Endothelial cell of umbilical vein (primary cell): ENCODE results near the gene KRTAP21-1. TPM values are rescaled to one million over a fixed set of nuclear protein-coding genes. Genes with fewer than 3 reads are reported as not detected.

Experiments used
- BruUV-seq: library from RNA; stranded (reverse); fragments of 400-500 nt; replicated peaks from 2 replicates; lab custom pipeline; 2021; lab: Mats Ljungman, UMichigan
- CTCF ChIA-PET: fragments of 300-600, 350-600 bp; sonication (Branson Sonifier 250); formaldehyde crosslinking; loops from one replicate; lab custom pipeline; 2021; ENCODE audit warnings: antibody characterized with exemption, inconsistent platforms; lab: Charles Lee
- POLR2A ChIA-PET: fragments of 300-600, 350-600 bp; sonication (Branson Sonifier 250); formaldehyde crosslinking; loops from one replicate; lab custom pipeline; 2021; ENCODE audit warnings: antibody characterized with exemption, inconsistent platforms; lab: Charles Lee
- DNase-seq: peaks from one replicate; pipeline ENCODE4 v3.0.0-alpha.2; 2011; ENCODE audit warnings: low read depth, low spot score
- FAIRE-seq: peaks from 2 replicates; lab custom pipeline; 2011; peaks lifted over from hg19 to GRCh38; lab: Jason Lieb, UNC
- H2AFZ ChIP-seq: 2 replicates; pipeline ENCODE4 v1.6.0; 2012; ENCODE audit warnings: low read depth, low read length, control low read depth, inconsistent platforms
- H3K27ac ChIP-seq: 2 replicates; pipeline ENCODE4 v1.5.1; 2011; ENCODE audit warnings: low read depth, mild to moderate bottlenecking, control low read depth, low read length, moderate library complexity; ENCODE audit not compliant: insufficient read depth
- H3K27me3 ChIP-seq, 2 experiments: 2 replicates each; pipeline versions ENCODE4 v1.6.0 to v1.6.1; 2011; ENCODE audit warnings: low read length in 2 of 2, mixed read lengths in 1 of 2; ENCODE audit not compliant: control insufficient read depth in 2 of 2, insufficient read depth in 2 of 2
- H3K36me3 ChIP-seq, 2 experiments: 2 replicates in 1 of 2; 3 replicates in 1 of 2; pipeline ENCODE4 v1.5.1; 2011; ENCODE audit warnings: low read length in 2 of 2, mild to moderate bottlenecking in 1 of 2, moderate library complexity in 1 of 2; ENCODE audit not compliant: control insufficient read depth in 2 of 2, insufficient read depth in 2 of 2; ENCODE audit errors: extremely low read depth in 1 of 2
- H3K4me1 ChIP-seq: 3 replicates; pipeline ENCODE4 v1.5.1; 2011; ENCODE audit warnings: mild to moderate bottlenecking, low read length; ENCODE audit not compliant: control insufficient read depth, insufficient read depth; ENCODE audit errors: extremely low read depth
- H3K4me2 ChIP-seq: 2 replicates; pipeline ENCODE4 v1.6.1; 2011; ENCODE audit warnings: low read length, control low read depth, mixed read lengths; ENCODE audit not compliant: insufficient read depth
- H3K4me3 ChIP-seq, 3 experiments: fragments of 200-600 bp in 1 of 3; sonication (generic), shearing (Covaris generic) in 1 of 3; replicated peaks in 1 of 3; 2 replicates each; pipeline ENCODE4 v1.5.1; 2011 to 2016; ENCODE audit warnings: control low read depth in 3 of 3, low read length in 3 of 3, mild to moderate bottlenecking in 2 of 3, inconsistent platforms in 1 of 3, low read depth in 1 of 3, moderate library complexity in 1 of 3; ENCODE audit not compliant: insufficient read depth in 1 of 3
- H3K79me2 ChIP-seq: 2 replicates; pipeline ENCODE4 v1.6.0; 2012; ENCODE audit warnings: low read length, inconsistent platforms; ENCODE audit not compliant: control insufficient read depth, insufficient read depth
- H3K9ac ChIP-seq: replicated peaks from 2 replicates; pipeline ENCODE3; 2011; ENCODE audit warnings: low read length, control low read depth; ENCODE audit not compliant: insufficient read depth; ENCODE audit errors: extremely low read depth
- H3K9me1 ChIP-seq: replicated peaks from 3 replicates; pipeline ENCODE4 v1.6.0; 2011; ENCODE audit warnings: mild to moderate bottlenecking, low read length; ENCODE audit not compliant: control insufficient read depth, insufficient read depth; ENCODE audit errors: extremely low read depth
- H3K9me3 ChIP-seq: replicated peaks from 2 replicates; pipeline ENCODE4 v1.5.1; 2012; ENCODE audit warnings: low read length, inconsistent platforms; ENCODE audit not compliant: control insufficient read depth, insufficient read depth
- H4K20me1 ChIP-seq: replicated peaks from 2 replicates; pipeline ENCODE3; 2011; ENCODE audit warnings: mild to moderate bottlenecking, low read length; ENCODE audit not compliant: control insufficient read depth, insufficient read depth; ENCODE audit errors: extremely low read depth
- CTCF ChIP-seq, 2 donors: IDR thresholded peaks; 1 replicate in 1 of 2; 2 replicates in 1 of 2; pipeline ENCODE4 v1.5.1; 2011; ENCODE audit warnings: low read length in 2 of 2, mild to moderate bottlenecking in 2 of 2, moderate library complexity in 2 of 2, control low read depth in 1 of 2, inconsistent platforms in 1 of 2, low read depth in 1 of 2; ENCODE audit not compliant: insufficient read depth in 1 of 2; ENCODE audit errors: extremely low read depth in 1 of 2
- EZH2 ChIP-seq: IDR thresholded peaks from 2 replicates; pipeline ENCODE4 v1.6.1; 2012; ENCODE audit warnings: borderline replicate concordance, low read depth, mild to moderate bottlenecking, moderate library complexity, low read length, inconsistent platforms; ENCODE audit not compliant: severe bottlenecking
- FOS ChIP-seq: IDR thresholded peaks from 2 replicates; pipeline ENCODE4 v1.6.1; 2011; ENCODE audit warnings: mild to moderate bottlenecking, low read length, moderate library complexity, borderline replicate concordance; ENCODE audit not compliant: insufficient read depth
- GATA2 ChIP-seq: IDR thresholded peaks from 2 replicates; pipeline ENCODE4 v1.7.0; 2011; ENCODE audit warnings: low read depth, mild to moderate bottlenecking, moderate library complexity, mixed read lengths, low read length; ENCODE audit not compliant: insufficient read length, insufficient read depth
- JUN ChIP-seq: IDR thresholded peaks from 2 replicates; pipeline ENCODE4 v1.6.1; 2011; ENCODE audit warnings: borderline replicate concordance, low read depth; ENCODE audit not compliant: insufficient read length, insufficient read depth
- MAX ChIP-seq: IDR thresholded peaks from 2 replicates; pipeline ENCODE4 v1.6.1; 2011; ENCODE audit not compliant: insufficient read depth, insufficient read length
- MYC ChIP-seq: IDR thresholded peaks from one replicate; pipeline ENCODE4 v1.6.1; 2011; ENCODE audit warnings: mild to moderate bottlenecking, low read depth, low read length
- POLR2A ChIP-seq: IDR thresholded peaks from 2 replicates; pipeline ENCODE4 v1.6.1; 2012; ENCODE audit warnings: low read depth, mild to moderate bottlenecking, control low read depth, low read length
- POLR2AphosphoS5 ChIP-seq: IDR thresholded peaks from 2 replicates; pipeline ENCODE4 v1.6.1; 2012; ENCODE audit warnings: low read depth, mild to moderate bottlenecking, control low read depth, low read length, moderate library complexity; ENCODE audit not compliant: insufficient read depth
- dilution Hi-C: fragments of 300-500 bp; cut with MboI; formaldehyde crosslinking; loops from one replicate; pipeline ENCODE4 v1.15.0; 2019; ENCODE audit warnings: low sequenced_read_pairs; ENCODE audit not compliant: extremely low pct_ligation_motif_present
- intact Hi-C: fragments of 100-400 bp; cut with micrococcal nuclease; formaldehyde crosslinking; loops from one replicate; pipeline ENCODE4 v1.10.0; 2022
- polyA plus RNA-seq, 4 experiments: library from polyadenylated mRNA; depleted of rRNA in 3 of 4; stranded (reverse) in 3 of 4; unstranded in 1 of 4; fragments of >200 nt; gene quantifications; 2 replicates each; pipeline versions ENCODE4 v1.2.1 to v1.2.3, GENCODE V29; 2011 to 2012; ENCODE audit warnings: missing spikeins in 1 of 4
- total RNA-seq: library from RNA; stranded (reverse); gene quantifications from 2 replicates; pipeline ENCODE4 v1.2.3, GENCODE V29; 2021

Gene KRTAP21-1
- total and polyA plus RNA-seq, 2 donors (not counting 3 experiments of a cell fraction or from before 2014, with no cell fraction given): not detected

- CTCF ChIA-PET: no interaction called here
- H3K79me2 ChIP-seq: no peaks in the 10 kb centered on the region
- no peak for TF ChIP-seq MYC
- TF ChIP-seq FOS: no peak
- TF ChIP-seq EZH2: no peak
- TF ChIP-seq JUN: no peak
- no peak for TF ChIP-seq GATA2
- no peak for TF ChIP-seq POLR2A
- TF ChIP-seq CTCF (IDR thresholded peaks at IDR 0.05; ENCODE audit: extremely low read depth in 1 of 2, insufficient read depth in 1 of 2, low read depth in 1 of 2, low read length in 2 of 2): no peak
- no peak for TF ChIP-seq MAX
- TF ChIP-seq POLR2AphosphoS5: no peak
- DNase-seq (no peak), FAIRE-seq (no peak)
- peaks cover 5% of the 10 kb centered on the region for H3K9me3 ChIP-seq
- no peaks in the 10 kb centered on the region for H4K20me1 ChIP-seq
- no peak overlapping the region for H3K4me2 ChIP-seq
- H3K27me3 ChIP-seq: no peaks in the 10 kb centered on the region
- no peak overlapping the region for H3K4me3 ChIP-seq
- H3K4me1 ChIP-seq: no peaks in the 10 kb centered on the region
- no peaks in the 10 kb centered on the region for H3K9me1 ChIP-seq
- BruUV-seq: no TSS peak
- H2AFZ ChIP-seq: no peak overlapping the region
- H3K36me3 ChIP-seq: no peaks in the 10 kb centered on the region
- dilution Hi-C loops: no loop called here
- POLR2A ChIA-PET: no interaction called here
- H3K9ac ChIP-seq: no peak overlapping the region
- no peak overlapping the region for H3K27ac ChIP-seq
- intact Hi-C loops: no loop called here
Observed at GRCh38 chr21:30726726-30727125, 28.5 kb downstream of the KRTAP21-1 start.
